GM21825 (cell line): Measurements from ENCODE around the gene VPS37C.

ENCODE experiments used
- ATAC-seq: cut with Tn5 transposase; IDR thresholded peaks from one replicate; pipeline ENCODE4 v1.9.1; 2021; ENCODE audit warnings: mild to moderate bottlenecking, moderate library complexity; ENCODE audit not compliant: unreplicated experiment

VPS37C gene

GRCh38 chr11:61119055-61119454 is 42.2 kb downstream of the VPS37C start:
- no peak for ATAC-seq

- no peak for ATAC-seq
Measured at GRCh38 chr11:61118406-61118805, 42.8 kb downstream of the VPS37C start.

GRCh38 chr11:61118004-61118403 is 43.2 kb downstream of the VPS37C start:
- ATAC-seq: no peak

GRCh38 chr11:61117168-61117520 is 44.1 kb downstream of the VPS37C start:
- ATAC-seq: no peak

GRCh38 chr11:61116426-61117167 is 44.6 kb downstream of the VPS37C start:
- no peak for ATAC-seq

- ATAC-seq: no peak
Measured at GRCh38 chr11:61115498-61116224, 45.6 kb downstream of the VPS37C start.

- ATAC-seq: no peak
Measured at GRCh38 chr11:61114913-61115312, 46.3 kb downstream of the VPS37C start.

GRCh38 chr11:61113201-61113600 is 48.0 kb downstream of the VPS37C start:
- ATAC-seq: no peak

- ATAC-seq: no peak
Measured at GRCh38 chr11:61112575-61112974, 48.7 kb downstream of the VPS37C start.

- no peak for ATAC-seq
Measured at GRCh38 chr11:61111786-61112517, 49.3 kb downstream of the VPS37C start.

GRCh38 chr11:61111050-61111435 is 50.2 kb downstream of the VPS37C start:
- ATAC-seq: no peak

- ATAC-seq: no peak
Measured at GRCh38 chr11:61110255-61111049, 50.8 kb downstream of the VPS37C start.

GRCh38 chr11:61109671-61110070 is 51.6 kb downstream of the VPS37C start:
- ATAC-seq: no peak

GRCh38 chr11:61108847-61109585 is 52.2 kb downstream of the VPS37C start:
- no peak for ATAC-seq

- ATAC-seq: no peak
Measured at GRCh38 chr11:61107888-61108287, 53.3 kb downstream of the VPS37C start.

GRCh38 chr11:61106894-61107470 is 54.2 kb downstream of the VPS37C start:
- no peak for ATAC-seq

GRCh38 chr11:61106296-61106695 is 54.9 kb downstream of the VPS37C start:
- no peak for ATAC-seq

GRCh38 chr11:61104963-61105362 is 56.3 kb downstream of the VPS37C start:
- no peak for ATAC-seq

GRCh38 chr11:61103851-61104423 is 57.3 kb downstream of the VPS37C start:
- no peak for ATAC-seq
